H1 (cell line): ENCODE results near the gene KTN1. TPM values are rescaled to one million over a fixed set of nuclear protein-coding genes. Genes with fewer than 3 reads are reported as not detected.

Experiments used
- BACH1 ChIP-seq: IDR thresholded peaks from 2 replicates; pipeline ENCODE4 v1.6.1; 2012; ENCODE audit warnings: low read length, improper control_type of control experiment
- polyA plus RNA-seq, 7 experiments: library from polyadenylated mRNA; depleted of rRNA in 3 of 7; stranded (reverse) in 5 of 7; unstranded in 2 of 7; fragments of >200 nt in 5 of 7; fragments of 200-250 nt in 2 of 7; gene quantifications; 1 replicate in 5 of 7; 2 replicates in 1 of 7; 4 replicates in 1 of 7; pipeline versions ENCODE4 v1.2.1 to v1.2.3, GENCODE V29; 2011 to 2013; ENCODE audit warnings: missing spikeins in 2 of 7, mixed read lengths in 2 of 7
- total RNA-seq: library from RNA; stranded (reverse); fragmentation: NEBNext Ultra II Directional; extraction: Animal tissue kit (Norgen Biotek cat#: 25700); gene quantifications from 2 replicates; pipeline ENCODE4 v1.2.1, GENCODE V29; 2021
- TF ChIP-seq, protein P1 (sequence below), 3 experiments: IDR thresholded peaks; 1 replicate in 2 of 3; 2 replicates in 1 of 3; pipeline versions ENCODE4 v1.5.1 to v1.6.1; 2011; ENCODE audit warnings: low read length in 3 of 3, mild to moderate bottlenecking in 3 of 3, inconsistent platforms in 2 of 3, low read depth in 1 of 3, moderate library complexity in 1 of 3; ENCODE audit not compliant: insufficient read depth in 1 of 3; ENCODE audit errors: control extremely low read depth in 1 of 3

KTN1 gene
- total and polyA plus RNA-seq, 2 of the 8 experiments (the other 6 are each of a cell fraction or from before 2014, with no cell fraction given) = 15.4 to 151 TPM

DNA sequence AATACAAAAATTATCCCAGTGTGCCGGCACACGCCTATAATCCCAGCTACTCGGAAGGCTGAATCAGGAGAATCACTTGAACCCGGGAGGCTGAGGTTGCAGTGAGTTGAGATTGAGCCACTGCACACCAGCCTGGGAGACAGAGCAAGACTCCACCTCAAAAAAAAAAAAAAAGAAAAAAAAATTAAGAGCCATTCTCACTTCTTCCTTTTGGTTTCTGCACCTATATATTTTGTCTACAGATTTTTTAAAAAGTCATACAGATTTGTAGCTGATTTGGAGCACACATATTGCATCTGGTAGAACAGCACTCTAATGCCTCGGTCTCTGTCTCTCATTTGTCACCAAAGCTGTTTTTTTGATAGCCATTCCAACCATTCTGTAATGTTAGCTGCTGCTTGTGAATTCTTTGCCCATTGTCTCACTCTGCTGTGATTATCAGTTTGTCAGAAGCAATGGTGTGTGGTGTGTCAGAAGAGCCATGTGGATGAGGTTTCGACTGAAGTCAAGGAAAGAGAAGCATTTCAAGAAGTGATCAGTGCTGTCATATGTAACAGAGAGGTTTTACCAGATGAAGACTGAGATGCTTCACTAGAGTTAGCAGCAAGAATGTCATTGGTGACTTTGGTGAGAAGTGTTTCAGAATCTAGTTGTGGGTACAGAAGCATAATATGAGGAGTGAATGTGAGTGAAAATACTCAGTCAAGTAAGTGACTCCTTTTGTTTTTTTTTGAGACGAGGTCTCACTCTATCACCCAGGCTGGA, 8.7 kb upstream of the KTN1 start (continued):
- TF ChIP-seq, protein P1, sequence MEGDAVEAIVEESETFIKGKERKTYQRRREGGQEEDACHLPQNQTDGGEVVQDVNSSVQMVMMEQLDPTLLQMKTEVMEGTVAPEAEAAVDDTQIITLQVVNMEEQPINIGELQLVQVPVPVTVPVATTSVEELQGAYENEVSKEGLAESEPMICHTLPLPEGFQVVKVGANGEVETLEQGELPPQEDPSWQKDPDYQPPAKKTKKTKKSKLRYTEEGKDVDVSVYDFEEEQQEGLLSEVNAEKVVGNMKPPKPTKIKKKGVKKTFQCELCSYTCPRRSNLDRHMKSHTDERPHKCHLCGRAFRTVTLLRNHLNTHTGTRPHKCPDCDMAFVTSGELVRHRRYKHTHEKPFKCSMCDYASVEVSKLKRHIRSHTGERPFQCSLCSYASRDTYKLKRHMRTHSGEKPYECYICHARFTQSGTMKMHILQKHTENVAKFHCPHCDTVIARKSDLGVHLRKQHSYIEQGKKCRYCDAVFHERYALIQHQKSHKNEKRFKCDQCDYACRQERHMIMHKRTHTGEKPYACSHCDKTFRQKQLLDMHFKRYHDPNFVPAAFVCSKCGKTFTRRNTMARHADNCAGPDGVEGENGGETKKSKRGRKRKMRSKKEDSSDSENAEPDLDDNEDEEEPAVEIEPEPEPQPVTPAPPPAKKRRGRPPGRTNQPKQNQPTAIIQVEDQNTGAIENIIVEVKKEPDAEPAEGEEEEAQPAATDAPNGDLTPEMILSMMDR (IDR thresholded peaks at IDR 0.05; ENCODE audit: control extremely low read depth in 1 of 3, insufficient read depth in 1 of 3, low read depth in 1 of 3, low read length in 3 of 3) = no peak
- TF ChIP-seq BACH1 = no peak
